Measurements from ENCODE around the gene FUOM. TPM values are rescaled to one million over a fixed set of nuclear protein-coding genes. Genes with fewer than 3 reads are reported as not detected.
A peak's percentile ranks its signal among the peaks of the same experiment; 100 is the strongest.

FUOM gene, protein sequence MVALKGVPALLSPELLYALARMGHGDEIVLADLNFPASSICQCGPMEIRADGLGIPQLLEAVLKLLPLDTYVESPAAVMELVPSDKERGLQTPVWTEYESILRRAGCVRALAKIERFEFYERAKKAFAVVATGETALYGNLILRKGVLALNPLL
- 10 to 100 TPM in 1 of 4 donors, 1 to 10 TPM in 2, not detected in 1; 2.6 to 13.8 (median 2.9) TPM for total RNA-seq

DNA sequence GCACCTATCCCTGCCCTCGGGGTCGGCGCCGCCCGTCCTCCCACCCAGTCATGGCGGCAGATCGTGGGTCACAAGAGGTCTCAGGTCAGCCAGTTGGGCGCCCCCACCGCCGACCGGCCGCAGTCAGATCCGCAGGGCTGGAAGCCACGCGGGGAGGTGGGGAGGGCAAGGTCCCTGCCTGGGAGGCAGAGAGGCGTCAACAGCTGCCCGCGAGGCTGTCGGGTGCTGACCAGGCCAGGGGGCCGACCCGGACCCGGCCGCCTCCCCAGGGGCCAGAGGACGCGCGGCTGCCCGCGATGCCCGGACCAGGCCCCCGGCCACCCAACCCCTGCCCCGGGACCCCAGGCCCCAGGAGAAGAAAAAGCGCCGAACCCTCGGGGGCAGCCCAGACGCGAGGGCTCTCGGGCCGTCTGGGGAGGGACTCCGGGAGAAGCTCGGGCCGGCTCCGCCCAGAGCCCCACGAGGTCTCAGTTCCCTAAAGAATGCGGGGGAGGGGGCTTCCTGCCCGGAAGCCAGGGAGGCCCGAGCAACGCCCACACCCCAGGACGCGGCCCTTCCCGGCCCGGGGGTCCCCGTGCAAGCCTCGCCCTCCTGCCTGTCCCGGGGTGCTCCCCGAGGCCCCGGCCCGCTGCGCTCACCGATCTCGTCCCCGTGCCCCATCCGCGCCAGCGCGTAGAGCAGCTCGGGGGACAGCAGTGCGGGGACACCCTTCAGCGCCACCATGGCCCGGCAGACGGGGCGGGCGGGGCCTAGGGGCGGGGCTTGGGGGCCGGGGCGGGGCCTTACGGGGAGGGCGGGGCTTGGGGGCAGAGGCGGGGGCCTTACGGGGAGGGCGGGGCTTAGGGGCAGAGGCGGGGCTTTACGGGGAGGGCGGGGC is at the start of gene FUOM:
TSS of gene FUOM (minus strand) at position 735 of the 877 bp plus-strand sequence. CDS start at position 723, 12 bp downstream.
- Histone ChIP-seq H3K9me3 (no peaks in the 10 kb centered on the region), H3K4me1 (no peaks in the 10 kb centered on the region), H3K36me3 (no peaks in the 10 kb centered on the region), H3K27me3 (no peaks in the 10 kb centered on the region), H3K27ac (peak within 1 kb of the TSS in 1 of 2 donors; percentile 74), H3K4me3 (peak within 1 kb of the TSS; percentile 16 to 47)
- DNase-seq, result peak; percentile 39 to 40
- TF ChIP-seq, protein P1, sequence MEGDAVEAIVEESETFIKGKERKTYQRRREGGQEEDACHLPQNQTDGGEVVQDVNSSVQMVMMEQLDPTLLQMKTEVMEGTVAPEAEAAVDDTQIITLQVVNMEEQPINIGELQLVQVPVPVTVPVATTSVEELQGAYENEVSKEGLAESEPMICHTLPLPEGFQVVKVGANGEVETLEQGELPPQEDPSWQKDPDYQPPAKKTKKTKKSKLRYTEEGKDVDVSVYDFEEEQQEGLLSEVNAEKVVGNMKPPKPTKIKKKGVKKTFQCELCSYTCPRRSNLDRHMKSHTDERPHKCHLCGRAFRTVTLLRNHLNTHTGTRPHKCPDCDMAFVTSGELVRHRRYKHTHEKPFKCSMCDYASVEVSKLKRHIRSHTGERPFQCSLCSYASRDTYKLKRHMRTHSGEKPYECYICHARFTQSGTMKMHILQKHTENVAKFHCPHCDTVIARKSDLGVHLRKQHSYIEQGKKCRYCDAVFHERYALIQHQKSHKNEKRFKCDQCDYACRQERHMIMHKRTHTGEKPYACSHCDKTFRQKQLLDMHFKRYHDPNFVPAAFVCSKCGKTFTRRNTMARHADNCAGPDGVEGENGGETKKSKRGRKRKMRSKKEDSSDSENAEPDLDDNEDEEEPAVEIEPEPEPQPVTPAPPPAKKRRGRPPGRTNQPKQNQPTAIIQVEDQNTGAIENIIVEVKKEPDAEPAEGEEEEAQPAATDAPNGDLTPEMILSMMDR (IDR thresholded peaks at IDR 0.05), result no peak
- TF ChIP-seq POLR2A (IDR thresholded peaks at IDR 0.05), result no peak
- intact Hi-C loops (cut with DNase I; ENCODE audit: low total_unique reads), result no loop called here

DNA sequence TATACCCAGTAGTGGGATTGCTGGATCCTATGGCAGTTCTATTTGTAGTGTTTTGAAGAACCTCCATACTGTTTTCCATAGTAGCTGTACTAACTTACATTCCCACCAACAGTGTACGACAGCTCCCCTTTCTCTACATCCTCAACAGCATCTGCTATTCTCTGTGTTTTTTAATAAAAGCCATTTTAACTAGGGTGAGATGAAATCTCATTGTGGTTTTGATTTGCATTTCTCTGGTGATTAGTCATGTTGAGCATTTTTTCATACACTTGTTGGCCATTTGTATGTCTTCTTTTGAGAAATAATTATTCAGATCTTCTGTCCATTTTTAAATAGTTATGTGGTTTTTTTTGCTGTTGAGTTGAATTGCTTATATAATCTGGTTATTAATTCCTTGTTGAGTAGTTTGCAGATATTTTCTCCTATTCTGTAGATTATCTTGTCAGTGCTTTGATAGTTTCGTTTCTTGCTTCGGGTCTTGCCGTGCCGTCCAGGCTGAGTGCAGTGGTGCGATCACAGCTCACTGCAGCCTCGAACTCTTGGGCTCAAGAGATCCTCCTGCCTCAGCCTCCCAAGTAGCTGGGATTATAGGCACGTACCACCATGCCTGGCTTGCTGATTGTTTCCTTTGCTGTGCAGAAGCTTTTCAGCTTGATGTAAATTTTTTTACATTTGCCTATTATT is 48.2 kb upstream of the FUOM start:
- Histone ChIP-seq H3K27me3 (no peaks in the 10 kb centered on the region), H3K4me3 (no peak overlapping the region), H3K9me3 (peaks cover 0 to 7% of the 10 kb centered on the region in 2 donors), H3K4me1 (no peaks in the 10 kb centered on the region), H3K27ac (no peak overlapping the region), H3K36me3 (no peaks in the 10 kb centered on the region)
- TF ChIP-seq, protein P1 (IDR thresholded peaks at IDR 0.05), result no peak
- TF ChIP-seq POLR2A (IDR thresholded peaks at IDR 0.05), result no peak
- intact Hi-C loops (cut with DNase I; ENCODE audit: low total_unique reads), result no loop called here
- no peak for DNase-seq

DNA sequence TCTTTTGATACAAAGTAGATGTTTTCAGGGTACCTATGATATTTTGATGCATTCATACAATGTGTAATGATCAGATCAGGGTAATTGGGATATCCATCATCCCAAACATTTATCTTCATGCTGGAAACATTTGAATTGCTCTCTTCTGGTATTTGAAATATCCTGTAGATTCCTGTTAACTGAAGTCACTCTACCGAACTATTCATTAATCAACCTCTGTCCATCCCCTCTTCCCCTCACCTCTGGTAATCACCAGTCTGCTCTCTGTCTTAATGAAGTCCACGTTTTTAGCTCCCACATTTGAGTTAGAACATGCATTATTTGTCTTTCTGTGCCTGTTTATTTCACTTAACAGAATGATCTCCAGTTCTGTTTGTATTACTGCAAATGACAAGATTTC is 47.5 kb upstream of the FUOM start:
- no peak for DNase-seq
- no peaks in the 10 kb centered on the region for H3K9me3 ChIP-seq
- no peak overlapping the region for H3K27ac ChIP-seq
- TF ChIP-seq POLR2A (IDR thresholded peaks at IDR 0.05), result no peak
- TF ChIP-seq, protein P1 (IDR thresholded peaks at IDR 0.05), result no peak
- H3K36me3 ChIP-seq, result no peaks in the 10 kb centered on the region
- H3K4me1 ChIP-seq, result no peaks in the 10 kb centered on the region
- H3K27me3 ChIP-seq, result no peaks in the 10 kb centered on the region
- no peak overlapping the region for H3K4me3 ChIP-seq
- intact Hi-C loops (cut with DNase I; ENCODE audit: low total_unique reads), result no loop called here

DNA sequence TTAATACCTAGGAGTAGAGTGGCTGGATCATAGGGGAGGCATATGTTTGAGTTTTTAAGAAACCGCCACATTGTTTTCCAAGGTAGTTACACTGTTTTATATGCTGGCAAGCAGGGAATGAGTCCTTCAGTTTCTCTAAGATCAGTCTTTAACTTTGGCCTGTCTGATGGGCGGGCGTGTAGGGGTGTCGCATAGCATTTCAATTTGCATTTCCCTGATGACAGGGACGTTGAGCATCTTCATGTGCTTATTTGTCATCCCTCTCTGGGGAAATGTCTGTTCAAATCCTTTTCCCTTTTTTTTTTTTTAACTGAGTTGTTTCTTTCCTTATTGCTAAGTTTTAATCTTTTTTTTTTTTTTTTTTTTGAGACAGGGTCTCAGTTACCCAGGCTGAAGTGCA is 46.0 kb upstream of the FUOM start:
- H3K4me1 ChIP-seq, result no peaks in the 10 kb centered on the region
- no peak overlapping the region for H3K4me3 ChIP-seq
- no peaks in the 10 kb centered on the region for H3K9me3 ChIP-seq
- H3K36me3 ChIP-seq, result no peaks in the 10 kb centered on the region
- no peak overlapping the region for H3K27ac ChIP-seq
- TF ChIP-seq, protein P1 (IDR thresholded peaks at IDR 0.05), result no peak
- no peak for TF ChIP-seq POLR2A (IDR thresholded peaks at IDR 0.05)
- intact Hi-C loops (cut with DNase I; ENCODE audit: low total_unique reads), result no loop called here
- DNase-seq, result no peak
- no peaks in the 10 kb centered on the region for H3K27me3 ChIP-seq

Measured in uterus (tissue), 4 donors.